HG03066 (cell line): Measurements from ENCODE around the gene KHDC3L.
A peak's percentile ranks its signal among the peaks of the same experiment; 100 is the strongest.
"Not testable (repeated sequence)": the region's sequence is repeated elsewhere in the genome, so short reads cannot be mapped to it uniquely, and the experiment has no call there.

Source experiments
- ATAC-seq: cut with Tn5 transposase; IDR thresholded peaks from one replicate; pipeline ENCODE4 v1.9.1; 2021; ENCODE audit warnings: low read depth; ENCODE audit not compliant: unreplicated experiment

The KHDC3L gene

GRCh38 chr6:73369157-73369556 lies 6.7 kb downstream of the KHDC3L start:
- ATAC-seq: no peak

- no peak for ATAC-seq
Observed at GRCh38 chr6:73369563-73369962, 7.1 kb downstream of the KHDC3L start, which contains the start of gene OOEP. Gene OOEP, minus strand, starts transcription at chr6:73369897. Its CDS starts 105 bp downstream, at chr6:73369792.

GRCh38 chr6:73371984-73372383 lies 9.5 kb downstream of the KHDC3L start:
- no peak for ATAC-seq

GRCh38 chr6:73372516-73372915 lies 10.1 kb downstream of the KHDC3L start:
- no peak for ATAC-seq

- no peak for ATAC-seq
Observed at GRCh38 chr6:73375216-73375615, 12.8 kb downstream of the KHDC3L start.

- no peak for ATAC-seq
Observed at GRCh38 chr6:73377225-73377624, 14.8 kb downstream of the KHDC3L start.

GRCh38 chr6:73381531-73381930 lies 19.1 kb downstream of the KHDC3L start:
- not testable (repeated sequence) for ATAC-seq

GRCh38 chr6:73382462-73383113 lies 20.1 kb downstream of the KHDC3L start:
- ATAC-seq: no peak

GRCh38 chr6:73388433-73388799 lies 26.0 kb downstream of the KHDC3L start:
- ATAC-seq: peak; percentile 9

- ATAC-seq: peak; percentile 91
Observed at GRCh38 chr6:73388800-73389512, 26.5 kb downstream of the KHDC3L start.

GRCh38 chr6:73389854-73390253 lies 27.4 kb downstream of the KHDC3L start:
- ATAC-seq: no peak

GRCh38 chr6:73391675-73392074 lies 29.2 kb downstream of the KHDC3L start:
- ATAC-seq: no peak

- ATAC-seq: not testable (repeated sequence)
Observed at GRCh38 chr6:73392188-73392587, 29.7 kb downstream of the KHDC3L start.

GRCh38 chr6:73393278-73393677 lies 30.8 kb downstream of the KHDC3L start:
- no peak for ATAC-seq

- no peak for ATAC-seq
Observed at GRCh38 chr6:73394577-73395354, 32.3 kb downstream of the KHDC3L start, which contains the start of gene DDX43. Gene DDX43, plus strand, starts transcription at chr6:73394828. Its CDS starts 78 bp downstream, at chr6:73394906.

- ATAC-seq: no peak
Observed at GRCh38 chr6:73395875-73396274, 33.4 kb downstream of the KHDC3L start.

- no peak for ATAC-seq
Observed at GRCh38 chr6:73400656-73401055, 38.2 kb downstream of the KHDC3L start.

GRCh38 chr6:73409395-73409794 lies 46.9 kb downstream of the KHDC3L start:
- ATAC-seq: no peak

GRCh38 chr6:73413102-73413501 lies 50.6 kb downstream of the KHDC3L start:
- ATAC-seq: no peak
